ENCODE data around the gene PRDM16. TPM values are rescaled to one million over a fixed set of nuclear protein-coding genes. Genes with fewer than 3 reads are reported as not detected.

PRDM16 gene
- total and polyA plus RNA-seq, 2 of the 13 experiments (the other 11 are each of a cell fraction or from before 2014, with no cell fraction given): 0.15 to 0.81 TPM

DNA sequence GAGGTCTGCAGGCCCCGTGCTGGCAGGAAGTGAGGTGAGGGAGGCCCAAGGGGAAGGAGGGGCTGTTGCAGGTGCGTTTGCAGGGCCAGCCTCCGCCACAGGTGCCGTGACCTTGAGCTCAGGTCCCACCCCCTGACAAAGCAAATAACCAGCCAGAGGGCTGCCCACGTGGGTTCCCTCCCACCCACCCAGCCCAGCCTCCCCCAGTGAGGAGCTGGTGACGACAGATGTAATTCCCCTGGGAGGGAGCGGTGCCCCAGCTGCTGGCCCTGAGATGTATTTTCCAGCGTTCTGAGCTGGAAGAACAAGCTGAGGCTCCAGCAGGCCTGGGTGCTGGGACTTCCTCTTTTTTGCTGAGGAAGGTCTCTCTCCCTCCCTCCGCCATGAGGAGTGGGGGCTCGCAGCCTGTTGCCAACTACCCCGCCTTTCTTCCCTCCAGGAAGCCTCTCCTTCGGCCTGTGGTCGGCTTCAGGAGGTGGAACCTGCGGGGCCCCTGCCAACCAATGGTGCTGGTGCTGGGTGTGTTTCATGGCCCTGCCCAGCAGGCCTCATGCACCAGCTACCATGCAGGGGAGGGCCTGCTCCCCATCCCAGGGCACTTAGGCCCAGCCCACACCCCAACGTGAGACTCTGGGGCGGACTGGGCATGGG lies 153.2 kb downstream of the PRDM16 start (continued):
- TF ChIP-seq ZNF570 (CRISPR knock-in tag; IDR thresholded peaks at IDR 0.05; ENCODE audit: borderline replicate concordance) (no peak), ESRRA (CRISPR knock-in tag; IDR thresholded peaks at IDR 0.05; ENCODE audit: low read depth) (0 out of 2 replicates have a peak, but pooled peaks have one; percentile 28), KMT2A (CRISPR knock-in tag; IDR thresholded peaks at IDR 0.05) (0 out of 2 replicates have a peak, but pooled peaks have one; percentile 25)
- TF ChIP-seq, protein P1, sequence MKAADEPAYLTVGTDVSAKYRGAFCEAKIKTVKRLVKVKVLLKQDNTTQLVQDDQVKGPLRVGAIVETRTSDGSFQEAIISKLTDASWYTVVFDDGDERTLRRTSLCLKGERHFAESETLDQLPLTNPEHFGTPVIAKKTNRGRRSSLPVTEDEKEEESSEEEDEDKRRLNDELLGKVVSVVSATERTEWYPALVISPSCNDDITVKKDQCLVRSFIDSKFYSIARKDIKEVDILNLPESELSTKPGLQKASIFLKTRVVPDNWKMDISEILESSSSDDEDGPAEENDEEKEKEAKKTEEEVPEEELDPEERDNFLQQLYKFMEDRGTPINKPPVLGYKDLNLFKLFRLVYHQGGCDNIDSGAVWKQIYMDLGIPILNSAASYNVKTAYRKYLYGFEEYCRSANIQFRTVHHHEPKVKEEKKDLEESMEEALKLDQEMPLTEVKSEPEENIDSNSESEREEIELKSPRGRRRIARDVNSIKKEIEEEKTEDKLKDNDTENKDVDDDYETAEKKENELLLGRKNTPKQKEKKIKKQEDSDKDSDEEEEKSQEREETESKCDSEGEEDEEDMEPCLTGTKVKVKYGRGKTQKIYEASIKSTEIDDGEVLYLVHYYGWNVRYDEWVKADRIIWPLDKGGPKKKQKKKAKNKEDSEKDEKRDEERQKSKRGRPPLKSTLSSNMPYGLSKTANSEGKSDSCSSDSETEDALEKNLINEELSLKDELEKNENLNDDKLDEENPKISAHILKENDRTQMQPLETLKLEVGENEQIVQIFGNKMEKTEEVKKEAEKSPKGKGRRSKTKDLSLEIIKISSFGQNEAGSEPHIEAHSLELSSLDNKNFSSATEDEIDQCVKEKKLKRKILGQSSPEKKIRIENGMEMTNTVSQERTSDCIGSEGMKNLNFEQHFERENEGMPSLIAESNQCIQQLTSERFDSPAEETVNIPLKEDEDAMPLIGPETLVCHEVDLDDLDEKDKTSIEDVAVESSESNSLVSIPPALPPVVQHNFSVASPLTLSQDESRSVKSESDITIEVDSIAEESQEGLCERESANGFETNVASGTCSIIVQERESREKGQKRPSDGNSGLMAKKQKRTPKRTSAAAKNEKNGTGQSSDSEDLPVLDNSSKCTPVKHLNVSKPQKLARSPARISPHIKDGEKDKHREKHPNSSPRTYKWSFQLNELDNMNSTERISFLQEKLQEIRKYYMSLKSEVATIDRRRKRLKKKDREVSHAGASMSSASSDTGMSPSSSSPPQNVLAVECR (CRISPR knock-in tag; IDR thresholded peaks at IDR 0.05; ENCODE audit: borderline replicate concordance): peak; percentile 54; the same call in 1 of the 2 replicates

DNA sequence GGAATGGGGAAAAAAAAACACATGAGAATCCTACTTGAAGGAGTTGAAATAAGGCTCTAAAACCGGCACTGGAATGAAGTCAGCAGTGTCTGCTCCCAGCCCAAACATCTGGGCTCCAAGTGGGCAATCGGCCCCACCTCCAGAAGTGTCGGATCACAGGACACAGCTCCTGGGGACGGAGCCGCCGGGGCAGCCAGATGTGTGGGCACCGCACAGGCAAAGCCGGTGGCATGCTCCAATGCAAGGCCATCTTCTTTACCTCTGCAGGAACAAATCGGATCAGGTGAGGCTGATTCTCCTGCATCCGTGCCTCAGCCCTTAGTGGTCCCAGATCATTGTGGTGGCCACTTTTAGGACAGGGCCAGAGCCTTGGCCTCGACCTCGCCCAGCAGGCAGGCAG lies 156.7 kb downstream of the PRDM16 start:
- no peaks in the 10 kb centered on the region for H3K9me3 ChIP-seq (ENCODE audit: low read length)
- ChIA-PET POLR2A (no interaction called here), CTCF (ENCODE audit: low intra/inter-chr PET ratio, low total read pairs) (no interaction called here)
- in situ Hi-C loops (cut with HindIII; ENCODE audit: extremely low pct_ligation_motif_present, low pct_unique_long_range_greater_than_20kb) (no loop called here), intact Hi-C loops (cut with micrococcal nuclease; ENCODE audit: unreplicated experiment) (no loop called here)
- H3K36me3 ChIP-seq (replicated peaks in 1 of 2; ENCODE audit: control insufficient read depth in 1 of 2, insufficient read depth in 2 of 2, low read length in 2 of 2): no peaks in the 10 kb centered on the region
- BruUV-seq (replicated peaks): no TSS peak
- H3K4me1 ChIP-seq (ENCODE audit: insufficient read depth, low read length): peaks cover 65% of the 10 kb centered on the region
- no peaks in the 10 kb centered on the region; a peak in 1 of 5 replicates for H3K27me3 ChIP-seq (ENCODE audit: control insufficient read depth in 1 of 2, insufficient read depth in 2 of 2, low read length in 2 of 2)
- no peaks in the 10 kb centered on the region for H3K79me2 ChIP-seq (ENCODE audit: insufficient read depth, low read length)
- H3K9ac ChIP-seq (ENCODE audit: insufficient read depth, low read depth, low read length): no peak overlapping the region
- no peak overlapping the region for H2AFZ ChIP-seq (ENCODE audit: low read length)
- WGBS (ENCODE audit: low lambda C conversion rate): 54% methylated on average over 5 of the region's 12 CpGs
- FAIRE-seq (no peak), ATAC-seq (no peak), DNase-seq (ENCODE audit: low spot score) (no peak)
- TF ChIP-seq STAG1 (CRISPR knock-in tag; IDR thresholded peaks at IDR 0.05) (no peak), TERF1 (CRISPR knock-in tag; IDR thresholded peaks at IDR 0.05) (no peak), ZKSCAN5 (CRISPR knock-in tag; IDR thresholded peaks at IDR 0.05) (no peak), DMTF1 (CRISPR knock-in tag; IDR thresholded peaks at IDR 0.05) (no peak), ZFP82 (CRISPR knock-in tag; IDR thresholded peaks at IDR 0.05; ENCODE audit: borderline replicate concordance) (no peak), NBN (conservative IDR thresholded peaks at IDR 0.05) (no peak), DZIP1 (CRISPR knock-in tag; IDR thresholded peaks at IDR 0.05) (no peak), EZH2 (conservative IDR thresholded peaks at IDR 0.05; ENCODE audit: low read depth, low read length) (no peak)
- H4K20me1 ChIP-seq (ENCODE audit: insufficient read depth, low read length): no peaks in the 10 kb centered on the region
- no peak overlapping the region for H3K4me2 ChIP-seq (ENCODE audit: low read depth, low read length)
- no peak overlapping the region for H3K27ac ChIP-seq (ENCODE audit: extremely low read length, insufficient read depth, low read length)
- H3K4me3 ChIP-seq (replicated peaks in 1 of 3; ENCODE audit: insufficient read depth in 1 of 3, low read depth in 2 of 3, low read length in 3 of 3): no peak overlapping the region
